ENCODE measurements around the gene HOXA3. TPM values are rescaled to one million over a fixed set of nuclear protein-coding genes. Genes with fewer than 3 reads are reported as not detected.

The HOXA3 gene
- total and polyA plus RNA-seq, 2 experiments from 2014 or later: 0.83 to 4.1 TPM

- Histone ChIP-seq H4K20me1 (ENCODE audit: insufficient read depth, poor library complexity, severe bottlenecking) (peaks cover 4% of the 10 kb centered on the region), H3K27me3 (peaks cover 92% of the 10 kb centered on the region), H3K4me3 (no peak overlapping the region), H3K4me2 (peak overlapping the region; percentile 68), H3K79me2 (peaks cover 4% of the 10 kb centered on the region), H3K27ac (no peak overlapping the region), H2AFZ (no peak overlapping the region), H3K36me3 (replicated peaks; ENCODE audit: insufficient read depth, low read depth) (no peaks in the 10 kb centered on the region), H3K9me3 (ENCODE audit: low read depth) (no peaks in the 10 kb centered on the region), H3K9me2 (replicated peaks; ENCODE audit: insufficient read depth) (no peaks in the 10 kb centered on the region), H3K4me1 (ENCODE audit: insufficient read depth) (peaks cover 14% of the 10 kb centered on the region)
- peak; percentile 76 for TF ChIP-seq EZH2 (IDR thresholded peaks at IDR 0.05; ENCODE audit: borderline replicate concordance)
- TF ChIP-seq CTCF (IDR thresholded peaks at IDR 0.05; ENCODE audit: poor library complexity): no peak
- no peak for TF ChIP-seq EZH2phosphoT487 (IDR thresholded peaks at IDR 0.05; ENCODE audit: low read depth, severe bottlenecking, unreplicated experiment)
- 16% methylated on average over 44 of the region's 44 CpGs for WGBS (ENCODE audit: low lambda C conversion rate, missing lambda C conversion rate)
- DNase-seq (ENCODE audit: low spot score): no peak
Observed at GRCh38 chr7:27106181-27106900, 46.0 kb downstream of the HOXA3 start.

GRCh38 chr7:27105301-27106031 lies 46.9 kb downstream of the HOXA3 start:
- Histone ChIP-seq H3K79me2 (peaks cover 4% of the 10 kb centered on the region), H4K20me1 (ENCODE audit: insufficient read depth, poor library complexity, severe bottlenecking) (peaks cover 4% of the 10 kb centered on the region), H3K9me2 (replicated peaks; ENCODE audit: insufficient read depth) (no peaks in the 10 kb centered on the region), H2AFZ (no peak overlapping the region), H3K27me3 (peaks cover 96% of the 10 kb centered on the region), H3K4me1 (ENCODE audit: insufficient read depth) (peaks cover 11% of the 10 kb centered on the region), H3K36me3 (replicated peaks; ENCODE audit: insufficient read depth, low read depth) (no peaks in the 10 kb centered on the region), H3K27ac (no peak overlapping the region), H3K4me2 (no peak overlapping the region), H3K4me3 (no peak overlapping the region), H3K9me3 (ENCODE audit: low read depth) (no peaks in the 10 kb centered on the region)
- no peak for TF ChIP-seq CTCF (IDR thresholded peaks at IDR 0.05; ENCODE audit: poor library complexity)
- no peak for TF ChIP-seq EZH2 (IDR thresholded peaks at IDR 0.05; ENCODE audit: borderline replicate concordance)
- TF ChIP-seq EZH2phosphoT487 (IDR thresholded peaks at IDR 0.05; ENCODE audit: low read depth, severe bottlenecking, unreplicated experiment): no peak
- 48% methylated on average over 13 of the region's 13 CpGs for WGBS (ENCODE audit: low lambda C conversion rate, missing lambda C conversion rate)
- DNase-seq (ENCODE audit: low spot score): no peak

- H3K9me3 ChIP-seq (ENCODE audit: low read depth): no peaks in the 10 kb centered on the region
- no peak overlapping the region for H3K4me3 ChIP-seq
- DNase-seq (ENCODE audit: low spot score): no peak
- H3K4me2 ChIP-seq: no peak overlapping the region
- H3K36me3 ChIP-seq (replicated peaks; ENCODE audit: insufficient read depth, low read depth): no peaks in the 10 kb centered on the region
- H3K4me1 ChIP-seq (ENCODE audit: insufficient read depth): peaks cover 7% of the 10 kb centered on the region
- WGBS (ENCODE audit: low lambda C conversion rate, missing lambda C conversion rate): 30% methylated on average over 13 of the region's 13 CpGs
- H3K27ac ChIP-seq: no peak overlapping the region
- no peak for TF ChIP-seq CTCF (IDR thresholded peaks at IDR 0.05; ENCODE audit: poor library complexity)
- no peak for TF ChIP-seq EZH2 (IDR thresholded peaks at IDR 0.05; ENCODE audit: borderline replicate concordance)
- no peak for TF ChIP-seq EZH2phosphoT487 (IDR thresholded peaks at IDR 0.05; ENCODE audit: low read depth, severe bottlenecking, unreplicated experiment)
- H3K9me2 ChIP-seq (replicated peaks; ENCODE audit: insufficient read depth): no peaks in the 10 kb centered on the region
- H4K20me1 ChIP-seq (ENCODE audit: insufficient read depth, poor library complexity, severe bottlenecking): peaks cover 4% of the 10 kb centered on the region
- peaks cover 100% of the 10 kb centered on the region for H3K27me3 ChIP-seq
- H2AFZ ChIP-seq: no peak overlapping the region
- H3K79me2 ChIP-seq: peaks cover 7% of the 10 kb centered on the region
Observed at GRCh38 chr7:27104341-27105058, 47.9 kb downstream of the HOXA3 start.

All from hepatocyte (in vitro differentiated cells).